GM21390 (cell line): ENCODE results near the gene EFEMP1.

ENCODE experiments used
- ATAC-seq: cut with Tn5 transposase; IDR thresholded peaks from one replicate; pipeline ENCODE4 v1.9.1; 2021; ENCODE audit not compliant: unreplicated experiment

Gene EFEMP1

DNA sequence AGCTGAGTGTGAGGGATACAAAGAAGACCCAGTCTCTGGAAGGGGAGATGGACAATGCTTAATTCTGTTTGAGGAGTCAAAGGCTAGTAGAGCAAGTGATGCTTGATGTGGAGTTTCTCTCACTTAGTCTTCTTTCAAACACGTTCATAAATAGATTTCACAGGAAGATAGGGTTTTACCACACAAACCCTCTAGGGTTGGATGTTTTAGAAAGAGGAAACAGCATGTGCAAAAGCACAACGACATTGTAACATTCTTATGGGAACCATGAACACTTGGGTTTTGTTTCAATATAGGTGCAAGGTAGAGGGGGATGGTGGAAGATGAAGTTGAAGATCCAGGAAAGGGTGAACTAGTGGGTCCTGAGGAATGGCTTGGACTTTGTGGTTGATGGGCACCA is 10.8 kb upstream of the EFEMP1 start:
- ATAC-seq = no peak

DNA sequence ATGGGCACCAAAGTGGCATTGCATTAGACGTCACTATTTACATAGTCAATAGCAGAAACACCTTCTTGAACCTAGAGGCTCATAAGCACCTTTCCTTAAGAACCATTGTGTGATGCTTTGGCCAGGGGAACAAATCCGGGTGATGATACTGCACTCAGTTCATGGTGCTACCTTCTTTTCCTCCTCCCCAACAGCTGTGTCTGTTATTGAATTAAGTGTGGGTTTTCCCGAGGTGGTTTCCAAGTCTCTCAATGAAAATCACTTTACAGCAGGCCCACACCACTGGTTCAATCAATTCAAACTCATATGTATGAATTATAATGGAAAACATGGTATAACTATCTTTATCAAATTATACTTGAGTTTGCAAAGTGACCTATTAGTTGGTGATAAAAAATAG is 9.3 kb upstream of the EFEMP1 start:
- no peak for ATAC-seq

DNA sequence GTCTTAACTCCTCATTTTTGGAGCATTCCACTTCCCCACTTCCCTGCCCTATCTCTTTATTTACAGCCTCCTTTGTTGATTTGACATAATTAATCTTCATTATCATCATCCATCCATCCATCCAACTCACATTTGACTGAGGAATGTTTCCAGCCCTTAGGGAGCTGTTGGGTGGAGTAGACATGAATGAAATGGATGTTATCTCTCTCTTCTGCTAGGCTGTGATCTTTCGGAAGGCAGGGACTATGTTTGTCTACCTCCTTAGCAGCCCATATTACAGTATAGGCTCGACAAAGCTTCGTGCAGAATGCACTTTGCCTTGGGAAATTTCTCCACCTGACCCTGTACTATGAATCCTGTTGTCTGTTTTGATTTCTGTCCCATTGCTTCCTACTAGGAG is 7.7 kb upstream of the EFEMP1 start:
- ATAC-seq = no peak

DNA sequence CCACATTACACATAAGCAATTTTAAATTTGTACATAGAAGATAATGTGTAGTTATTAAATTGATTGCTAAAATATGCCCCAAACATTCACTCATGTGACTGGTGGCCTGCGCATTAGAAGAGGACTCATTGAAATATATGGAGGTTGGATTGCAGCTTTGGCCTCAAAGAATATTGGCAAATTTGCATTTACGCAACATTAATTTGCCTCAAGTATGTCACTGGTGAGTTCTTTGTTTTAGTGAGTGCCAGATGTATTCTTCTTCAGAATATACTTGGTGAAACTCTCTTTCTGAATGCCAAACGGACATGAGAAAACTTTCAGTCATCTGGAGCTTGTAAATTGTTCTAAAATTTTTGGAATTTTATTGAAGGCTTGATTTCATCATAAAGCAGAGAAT is 5.9 kb upstream of the EFEMP1 start:
- no peak for ATAC-seq

DNA sequence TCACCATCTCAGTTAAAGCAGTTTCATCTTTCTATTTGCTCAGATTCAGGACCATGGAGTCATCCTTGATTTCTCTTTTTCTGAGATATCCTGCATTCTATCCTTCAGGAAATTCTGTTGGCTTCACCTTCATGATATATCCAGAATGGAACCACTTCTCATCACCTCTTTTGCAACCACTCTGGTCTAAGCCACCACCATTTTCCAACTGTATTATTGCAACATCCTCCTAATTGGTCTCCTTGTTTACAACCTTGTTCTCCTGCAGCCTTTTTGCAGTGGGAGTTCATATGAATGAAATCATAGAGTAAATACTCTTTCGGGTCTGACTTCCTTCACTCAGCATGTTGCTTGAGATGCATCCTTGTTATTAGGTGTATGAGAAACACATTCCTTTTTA is 3.4 kb upstream of the EFEMP1 start:
- ATAC-seq = no peak

DNA sequence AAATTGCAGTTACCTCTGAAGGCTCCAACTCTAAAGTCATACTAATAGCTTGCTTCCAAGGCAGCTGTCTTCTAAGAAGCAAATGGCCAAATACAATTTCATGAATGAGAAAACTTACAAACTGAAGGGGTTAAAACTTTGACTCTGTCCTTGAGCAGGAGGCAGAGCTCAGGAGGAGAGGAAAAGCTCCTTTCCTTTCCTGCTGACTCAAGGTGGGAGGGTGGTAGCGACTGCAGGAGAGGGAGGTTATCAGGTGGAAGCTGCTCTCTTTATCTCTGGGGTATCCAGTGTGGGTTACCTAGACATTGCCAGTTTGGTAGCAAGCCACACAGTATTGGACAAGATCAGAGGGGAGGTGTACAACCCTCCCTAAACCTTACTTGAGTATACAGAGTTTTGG is 2.7 kb upstream of the EFEMP1 start:
- no peak for ATAC-seq

DNA sequence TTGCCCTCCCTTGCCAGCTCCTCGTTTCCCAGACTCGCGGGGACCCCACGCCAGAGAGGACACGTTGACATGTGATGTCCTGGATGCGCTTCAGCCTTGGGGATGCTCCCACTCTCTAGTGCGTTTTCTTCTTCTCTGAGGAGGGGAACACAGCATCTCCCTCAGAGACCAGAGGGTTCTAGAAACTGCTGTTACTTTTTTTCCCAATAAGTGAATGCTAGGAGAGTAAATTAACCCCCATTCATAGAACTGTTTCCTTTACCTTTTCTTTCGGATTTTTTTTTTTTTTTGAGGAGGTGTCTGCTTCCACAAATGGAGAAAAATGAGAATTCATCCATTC is 370 bp upstream of the EFEMP1 start:
- no peak for ATAC-seq

DNA sequence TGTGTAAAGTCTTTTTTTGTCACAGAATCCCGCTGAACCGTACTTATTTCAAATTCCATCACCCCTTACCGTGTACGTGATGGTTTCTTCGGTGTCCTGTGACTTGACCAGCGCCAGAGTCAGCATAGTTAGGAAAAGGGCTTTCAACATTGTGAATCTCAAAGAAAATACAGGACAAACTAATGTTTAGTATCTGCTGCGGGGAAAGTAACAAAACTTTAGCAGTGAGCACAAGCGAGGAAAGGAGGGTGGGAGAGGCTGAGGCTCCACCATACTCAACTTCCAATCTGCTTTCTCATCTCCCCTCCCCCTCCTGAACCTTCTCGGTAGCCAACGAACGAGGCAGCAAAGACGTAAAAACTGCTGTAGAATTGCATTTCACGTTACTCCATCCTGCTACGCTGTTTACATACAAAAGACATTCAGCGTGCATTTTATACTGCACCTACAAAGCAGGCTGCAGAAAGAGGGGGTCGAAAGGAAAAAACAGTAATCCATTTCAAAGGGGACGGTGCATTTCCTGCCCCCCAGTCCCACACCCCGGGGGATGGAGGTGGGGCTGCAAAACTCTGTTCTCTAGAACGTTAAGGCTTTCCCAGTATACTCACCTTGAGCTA is 1.2 kb downstream of the EFEMP1 start:
- ATAC-seq = no peak

DNA sequence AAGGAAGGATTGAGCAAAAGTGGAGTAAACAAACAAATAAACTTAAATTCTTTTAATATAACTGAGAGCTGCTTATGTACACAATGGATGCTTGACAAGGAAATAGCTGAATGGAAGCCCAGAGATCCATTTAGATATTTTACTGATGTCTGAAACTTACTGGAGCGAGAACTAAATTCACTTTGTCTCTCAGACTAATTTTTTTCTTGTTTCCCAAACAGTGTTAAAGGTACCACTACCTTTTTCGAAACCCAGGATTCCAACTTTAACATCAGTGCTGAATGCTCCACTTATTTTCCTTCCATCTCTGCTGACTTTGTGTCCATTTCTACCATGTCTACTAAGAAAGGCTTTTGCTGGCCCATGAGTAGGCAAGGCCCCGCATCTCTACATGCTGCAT is 4.0 kb downstream of the EFEMP1 start:
- no peak for ATAC-seq

DNA sequence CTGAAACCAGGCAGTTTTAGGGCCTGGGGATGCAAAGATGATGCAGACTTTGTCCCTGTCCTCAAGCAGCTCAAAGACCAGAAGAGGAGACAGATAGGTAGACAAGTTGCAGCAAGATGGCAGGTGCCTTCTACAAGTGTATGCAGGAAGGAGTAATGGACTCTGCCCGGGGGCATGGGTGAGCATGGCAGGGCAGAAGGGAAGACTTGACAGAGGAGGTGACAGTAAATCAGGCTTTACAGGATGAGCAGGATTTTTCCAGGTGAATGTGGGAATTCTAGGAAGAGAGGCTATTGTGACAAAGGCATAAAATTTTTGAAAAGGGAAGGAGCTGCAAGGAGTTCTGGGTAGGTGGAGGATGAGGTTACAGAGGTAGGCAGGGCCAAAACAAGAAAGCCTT is 4.7 kb downstream of the EFEMP1 start:
- ATAC-seq = no peak

DNA sequence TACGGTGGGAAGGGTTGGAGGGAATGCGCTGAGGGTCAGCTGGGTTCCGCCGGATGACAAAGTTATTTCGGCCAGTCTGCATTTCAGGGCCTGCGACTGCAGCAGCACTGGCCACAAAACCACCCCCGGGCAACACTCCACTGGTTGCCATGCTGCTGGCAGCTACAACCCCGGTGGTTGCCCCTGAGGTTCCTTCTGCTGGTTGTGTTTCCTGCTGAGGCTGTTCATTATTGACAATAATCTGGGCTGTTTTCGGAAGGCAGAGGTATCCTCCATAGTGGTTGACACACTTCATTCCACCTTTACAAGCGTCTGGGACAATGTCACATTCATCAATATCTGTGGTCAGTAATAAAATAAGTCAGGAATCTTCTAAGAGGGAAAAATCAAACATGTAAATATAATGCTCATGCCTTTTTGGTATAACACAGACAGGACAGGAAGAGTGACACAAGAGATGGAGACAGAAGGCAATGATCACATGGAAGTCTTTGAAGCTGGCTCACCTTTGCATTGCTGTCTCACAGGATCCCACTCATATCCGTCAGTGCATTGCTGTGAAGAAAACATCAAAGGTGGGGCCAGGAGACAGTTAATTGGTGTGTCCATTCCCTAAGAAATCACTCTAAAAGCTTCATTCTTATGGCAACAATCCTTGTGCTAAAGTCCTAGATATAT is 5.7 kb downstream of the EFEMP1 start:
- ATAC-seq = no peak

DNA sequence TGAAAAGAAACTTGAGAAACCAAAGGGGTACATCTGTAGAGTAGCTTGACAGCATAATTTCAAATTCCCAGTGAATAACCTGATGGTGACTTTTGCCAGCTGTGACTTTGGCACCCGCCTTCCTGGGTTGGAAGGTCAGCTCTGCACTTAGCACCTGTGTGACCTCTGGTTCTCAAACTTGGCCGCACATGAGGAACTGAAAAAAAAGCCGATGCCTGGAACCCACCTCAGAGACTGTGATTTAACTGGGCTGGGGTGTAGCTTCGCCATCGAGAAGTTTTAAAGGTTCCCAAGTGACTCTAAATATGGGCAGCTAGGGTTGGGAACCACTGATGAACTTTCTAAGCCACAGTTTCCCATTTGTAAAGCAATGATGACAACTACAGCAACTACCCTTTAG is 6.5 kb downstream of the EFEMP1 start:
- ATAC-seq = no peak

DNA sequence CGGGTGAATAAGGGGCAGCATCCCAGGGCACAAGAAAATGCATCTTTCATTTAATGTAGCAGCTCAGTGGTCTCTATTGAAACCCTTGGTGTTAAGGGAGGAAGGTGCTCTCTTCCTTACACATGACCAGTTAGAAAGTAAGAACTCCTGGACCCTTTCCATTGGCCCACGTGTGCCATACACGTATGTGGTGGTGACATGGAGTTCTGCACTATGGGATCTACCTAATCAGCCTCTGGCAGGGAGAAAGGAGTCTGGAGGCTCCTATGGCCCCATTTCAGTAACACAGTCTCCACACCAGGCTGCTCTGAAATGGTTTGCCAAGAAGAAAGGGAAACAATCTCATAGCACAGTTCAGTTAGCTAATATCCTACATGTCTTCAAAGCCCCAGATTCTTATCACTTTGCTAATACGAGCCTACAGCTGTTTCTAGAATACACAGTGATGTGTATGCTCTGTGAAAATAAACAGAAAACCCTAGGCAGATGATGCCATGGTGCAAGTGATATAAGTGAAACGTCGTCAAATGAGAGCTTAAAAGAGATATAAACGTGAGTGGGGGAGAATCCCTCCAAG is 7.0 kb downstream of the EFEMP1 start:
- no peak for ATAC-seq

DNA sequence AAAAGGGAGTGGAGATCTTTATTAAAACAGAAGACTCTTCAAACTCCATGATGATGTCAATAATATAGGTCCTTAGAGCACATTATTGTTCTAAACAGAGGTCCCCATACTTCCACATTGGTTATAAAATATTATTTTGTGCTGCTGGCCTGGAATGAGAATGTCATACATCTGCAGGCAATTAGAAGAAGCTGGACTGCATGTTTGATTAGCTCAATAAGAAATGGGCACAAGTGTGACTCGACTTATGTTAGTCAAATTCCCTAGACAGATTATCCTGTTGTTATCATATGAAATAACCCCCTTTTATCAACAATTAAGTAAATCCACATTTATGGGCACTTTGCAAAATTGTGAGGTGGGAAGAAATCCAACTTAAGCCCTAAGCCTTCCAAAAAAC is 8.8 kb downstream of the EFEMP1 start:
- no peak for ATAC-seq

DNA sequence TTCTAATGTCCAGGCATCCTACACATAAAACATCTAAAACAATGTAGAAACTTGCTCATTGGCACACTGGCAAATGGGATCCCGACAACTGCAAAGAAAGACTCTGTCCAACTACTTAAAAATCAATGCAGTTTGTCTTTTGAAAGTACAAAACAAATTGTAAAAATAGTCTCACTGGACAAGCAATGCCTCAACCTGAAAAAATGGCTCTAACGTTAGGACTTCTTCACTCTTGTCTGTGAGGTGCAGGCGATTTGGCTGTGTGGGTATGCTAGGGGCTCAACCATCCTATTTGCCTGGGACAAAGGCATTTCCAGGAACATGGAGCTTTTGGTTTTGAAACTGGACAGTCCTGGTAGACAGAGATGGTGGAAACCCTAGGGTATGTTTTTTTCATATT is 10.7 kb downstream of the EFEMP1 start:
- ATAC-seq = no peak

DNA sequence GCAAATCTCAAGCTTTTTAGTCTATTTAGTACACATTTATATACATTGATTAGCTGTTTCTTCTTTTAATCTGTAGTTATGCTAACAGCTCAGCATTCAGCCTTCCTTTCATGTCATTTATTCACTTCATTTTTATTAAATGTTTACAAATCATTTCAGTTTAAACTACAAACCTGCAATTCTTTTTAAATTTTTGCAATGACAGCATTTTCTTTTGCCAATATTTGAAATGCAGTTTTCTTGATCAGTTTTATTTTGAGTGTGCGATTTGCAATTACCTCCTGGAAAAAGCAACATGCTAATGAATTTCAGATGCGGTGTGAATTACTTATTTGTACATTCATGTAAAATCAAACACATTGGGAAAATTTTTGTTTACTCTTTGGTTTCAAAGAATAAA is 13.5 kb downstream of the EFEMP1 start:
- ATAC-seq = no peak

DNA sequence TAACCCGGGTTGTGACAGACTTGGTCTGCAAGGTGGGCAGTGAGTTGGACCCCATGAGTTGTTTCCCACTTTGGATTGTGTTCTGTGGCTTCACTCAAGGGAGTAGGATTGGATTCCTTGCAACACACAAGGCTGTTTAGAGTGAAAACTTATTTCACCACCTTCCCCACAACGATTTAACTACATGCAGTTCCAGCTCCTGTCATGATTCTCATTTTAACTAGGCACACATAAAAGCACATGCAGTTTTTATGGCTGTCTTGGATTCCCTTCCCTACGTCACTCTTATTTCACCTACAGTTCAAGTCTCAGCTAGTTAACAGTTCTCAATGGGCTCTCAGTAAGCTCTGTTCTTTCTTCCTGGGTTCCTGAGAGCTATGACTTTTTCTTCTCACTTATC is 15.9 kb downstream of the EFEMP1 start:
- no peak for ATAC-seq

DNA sequence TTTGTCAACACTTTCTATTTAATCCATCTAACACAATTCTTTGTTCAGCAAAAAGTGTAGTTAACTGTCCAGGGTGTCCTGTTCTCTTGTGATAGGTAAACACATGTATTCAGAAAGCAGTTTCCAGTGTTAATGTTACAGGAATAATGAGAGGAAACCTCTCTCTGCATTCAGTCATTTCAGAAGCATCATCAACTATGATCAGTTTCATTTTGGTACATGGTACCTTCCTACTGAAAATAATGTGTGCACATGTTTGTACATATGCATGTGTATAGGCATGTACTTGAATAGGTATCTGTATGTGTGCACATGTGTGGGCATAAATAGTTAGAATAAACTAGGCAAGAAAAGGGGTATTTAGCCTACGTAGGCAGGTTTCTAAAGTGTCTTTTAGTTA is 16.6 kb downstream of the EFEMP1 start:
- no peak for ATAC-seq

DNA sequence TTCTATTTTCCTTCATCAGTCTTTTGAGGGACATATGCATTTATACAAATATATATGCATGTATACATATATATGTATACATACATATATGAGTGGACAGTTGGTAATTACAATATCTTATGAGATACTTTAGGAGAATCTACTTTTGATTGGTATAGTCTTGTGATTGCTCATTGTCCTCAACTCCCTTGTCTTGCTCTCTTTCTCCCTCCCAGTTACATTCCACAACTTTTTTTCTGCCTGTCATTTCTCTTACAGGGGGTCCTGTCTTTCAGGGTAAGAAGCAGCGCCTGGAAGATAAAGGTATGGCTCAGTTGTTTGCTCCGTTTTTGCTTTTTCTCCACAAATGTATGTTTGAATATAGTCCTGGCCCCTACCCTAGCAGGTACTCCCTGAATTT is 19.9 kb downstream of the EFEMP1 start:
- no peak for ATAC-seq

DNA sequence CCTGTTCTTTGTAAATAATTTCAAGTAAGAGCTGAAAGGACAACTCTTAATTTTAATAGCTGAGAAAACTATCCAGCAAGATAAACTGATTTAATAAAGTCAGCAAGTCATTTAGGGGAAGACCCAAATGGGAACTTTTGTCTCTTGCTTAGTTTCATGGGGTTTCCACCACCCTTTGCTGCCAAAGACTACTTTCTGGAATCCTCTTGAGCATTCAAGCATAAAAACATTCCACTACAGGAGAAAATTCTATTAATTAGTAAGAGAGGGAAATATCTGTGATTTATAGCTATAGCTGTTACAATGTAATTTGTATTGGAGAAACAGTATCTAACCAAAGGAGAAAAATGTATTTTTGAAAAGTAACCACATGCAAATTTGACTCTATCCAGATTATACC is 20.6 kb downstream of the EFEMP1 start:
- no peak for ATAC-seq

DNA sequence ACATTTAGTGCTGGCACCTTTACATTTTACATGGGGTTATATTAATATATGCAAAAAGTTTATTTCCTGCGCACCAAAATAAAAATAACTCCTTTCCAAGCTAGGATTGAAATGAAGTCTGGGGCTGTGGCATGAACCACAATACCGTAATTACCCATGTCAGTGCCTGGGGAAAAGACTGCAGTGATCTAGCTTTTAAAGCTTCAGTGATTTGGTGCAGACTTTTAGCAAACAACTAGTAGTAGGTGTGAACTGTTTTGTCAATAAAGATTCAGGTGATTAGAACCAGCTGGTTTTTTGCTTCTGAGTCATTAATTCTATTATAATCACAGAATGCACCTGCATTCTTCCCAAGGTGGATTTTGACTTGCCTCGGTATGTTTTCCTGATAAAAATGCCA is 21.2 kb downstream of the EFEMP1 start:
- ATAC-seq = no peak

DNA sequence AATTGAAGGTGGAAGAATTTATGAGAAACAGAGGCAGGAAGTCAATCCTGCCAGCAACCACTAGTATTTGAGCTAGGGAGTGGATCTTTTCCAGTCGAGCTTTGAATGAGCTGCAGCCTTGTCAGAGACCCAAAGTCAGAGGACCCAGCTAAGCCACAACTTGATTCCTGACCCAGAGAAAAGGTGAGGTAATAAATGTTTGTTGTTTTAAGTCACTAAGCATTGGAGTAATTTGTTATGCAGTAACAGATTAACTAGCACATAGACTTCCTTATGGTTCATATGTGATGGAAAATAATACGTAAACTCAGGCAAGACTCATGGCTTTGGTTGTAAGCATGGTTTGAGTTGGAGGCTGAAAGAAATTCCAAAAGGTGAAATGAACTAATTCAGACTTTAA is 21.6 kb downstream of the EFEMP1 start:
- no peak for ATAC-seq

DNA sequence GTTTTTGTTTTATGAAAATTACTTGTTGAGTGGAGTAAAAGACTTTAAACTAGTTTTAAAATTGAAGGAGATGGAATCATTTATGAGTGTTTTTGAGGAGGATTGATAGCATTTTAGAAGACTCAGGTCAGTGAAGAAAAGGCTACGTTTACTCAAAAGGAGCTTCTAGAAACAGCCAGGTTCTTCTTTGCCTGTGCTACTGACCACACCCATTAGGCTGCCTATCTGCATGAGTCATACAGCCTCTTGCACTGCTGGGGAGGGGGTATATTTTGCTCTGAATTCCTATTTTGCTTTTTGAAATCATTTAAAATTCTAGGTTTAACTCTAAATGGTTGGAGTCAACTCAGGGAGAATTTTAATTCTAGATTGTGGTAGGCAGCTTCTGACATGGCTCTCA is 22.3 kb downstream of the EFEMP1 start:
- ATAC-seq = no peak
